T1000 (cell line): ENCODE data around the gene CLEC2D.
"Not testable (repeated sequence)": the region's sequence is repeated elsewhere in the genome, so short reads cannot be mapped to it uniquely, and the experiment has no call there.

Experiments
- DNase-seq: peaks from one replicate; lab custom pipeline; 2025; ENCODE audit warnings: mixed read lengths; lab: John Stamatoyannopoulos, UW

CLEC2D gene

GRCh38 chr12:9729082-9729481 lies 59.6 kb downstream of the CLEC2D start:
- DNase-seq, result no peak

- DNase-seq, result no peak
Observed at GRCh38 chr12:9730011-9730410, 60.5 kb downstream of the CLEC2D start.

- no peak for DNase-seq
Observed at GRCh38 chr12:9730591-9730990, 61.1 kb downstream of the CLEC2D start.

- no peak for DNase-seq
Observed at GRCh38 chr12:9731393-9731792, 61.9 kb downstream of the CLEC2D start.

GRCh38 chr12:9731797-9732196 lies 62.3 kb downstream of the CLEC2D start:
- DNase-seq, result no peak

- no peak for DNase-seq
Observed at GRCh38 chr12:9732921-9733461, 63.5 kb downstream of the CLEC2D start, which contains the start of gene CLECL1. Gene CLECL1 (minus strand): TSS chr12:9733097.

- no peak for DNase-seq
Observed at GRCh38 chr12:9735601-9736000, 66.1 kb downstream of the CLEC2D start.

GRCh38 chr12:9736936-9737705 lies 67.6 kb downstream of the CLEC2D start:
- no peak for DNase-seq

- not testable (repeated sequence) for DNase-seq
Observed at GRCh38 chr12:9738905-9739304, 69.4 kb downstream of the CLEC2D start.

- not testable (repeated sequence) for DNase-seq
Observed at GRCh38 chr12:9739404-9740105, 70.0 kb downstream of the CLEC2D start.

GRCh38 chr12:9740106-9740750 lies 70.7 kb downstream of the CLEC2D start:
- DNase-seq, result no peak

- DNase-seq, result no peak
Observed at GRCh38 chr12:9741726-9742125, 72.2 kb downstream of the CLEC2D start.

GRCh38 chr12:9742661-9743060 lies 73.1 kb downstream of the CLEC2D start:
- DNase-seq, result no peak

GRCh38 chr12:9745199-9745598 lies 75.7 kb downstream of the CLEC2D start:
- no peak for DNase-seq
